Astrocyte (in vitro differentiated cells and primary cell): ENCODE data around the gene ATP6V1E1.
"Not testable (repeated sequence)": the region's sequence is repeated elsewhere in the genome, so short reads cannot be mapped to it uniquely, and the experiment has no call there.

Source experiments
- EZH2 ChIP-seq: IDR thresholded peaks from 2 replicates; pipeline ENCODE4 v1.6.1; 2012; ENCODE audit warnings: mild to moderate bottlenecking, low read length, inconsistent platforms; ENCODE audit not compliant: insufficient read depth
- TF ChIP-seq, protein P1 (sequence below): IDR thresholded peaks from 2 replicates; pipeline ENCODE4 v1.5.1; 2011; ENCODE audit warnings: low read depth, mild to moderate bottlenecking, inconsistent platforms, low read length, moderate library complexity; ENCODE audit not compliant: insufficient read depth

GRCh38 chr22:17642357-17642756, 13.8 kb upstream of the ATP6V1E1 start:
- TF ChIP-seq, protein P1, sequence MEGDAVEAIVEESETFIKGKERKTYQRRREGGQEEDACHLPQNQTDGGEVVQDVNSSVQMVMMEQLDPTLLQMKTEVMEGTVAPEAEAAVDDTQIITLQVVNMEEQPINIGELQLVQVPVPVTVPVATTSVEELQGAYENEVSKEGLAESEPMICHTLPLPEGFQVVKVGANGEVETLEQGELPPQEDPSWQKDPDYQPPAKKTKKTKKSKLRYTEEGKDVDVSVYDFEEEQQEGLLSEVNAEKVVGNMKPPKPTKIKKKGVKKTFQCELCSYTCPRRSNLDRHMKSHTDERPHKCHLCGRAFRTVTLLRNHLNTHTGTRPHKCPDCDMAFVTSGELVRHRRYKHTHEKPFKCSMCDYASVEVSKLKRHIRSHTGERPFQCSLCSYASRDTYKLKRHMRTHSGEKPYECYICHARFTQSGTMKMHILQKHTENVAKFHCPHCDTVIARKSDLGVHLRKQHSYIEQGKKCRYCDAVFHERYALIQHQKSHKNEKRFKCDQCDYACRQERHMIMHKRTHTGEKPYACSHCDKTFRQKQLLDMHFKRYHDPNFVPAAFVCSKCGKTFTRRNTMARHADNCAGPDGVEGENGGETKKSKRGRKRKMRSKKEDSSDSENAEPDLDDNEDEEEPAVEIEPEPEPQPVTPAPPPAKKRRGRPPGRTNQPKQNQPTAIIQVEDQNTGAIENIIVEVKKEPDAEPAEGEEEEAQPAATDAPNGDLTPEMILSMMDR = not testable (repeated sequence)
- TF ChIP-seq EZH2 = not testable (repeated sequence)
